SJCRH30 (cell line): ENCODE data around the gene DACT1. TPM values are rescaled to one million over a fixed set of nuclear protein-coding genes. Genes with fewer than 3 reads are reported as not detected.
A peak's percentile ranks its signal among the peaks of the same experiment; 100 is the strongest.

Experiments used
- DNase-seq, 2 experiments: peaks; one replicate each; pipeline ENCODE4 v3.0.0-alpha.2; 2015 to 2020
- H3K27ac ChIP-seq: fragments of 250-450 bp; sonication (Bioruptor Pico); 2 replicates; pipeline ENCODE4 v1.5.1; 2020; ENCODE audit warnings: mild to moderate bottlenecking, moderate library complexity
- H3K27me3 ChIP-seq: fragments of 250-450 bp; sonication (Bioruptor Pico); 2 replicates; pipeline ENCODE4 v1.5.1; 2020; ENCODE audit warnings: mild to moderate bottlenecking, moderate library complexity
- H3K36me3 ChIP-seq: fragments of 250-450 bp; sonication (Bioruptor Pico); 2 replicates; pipeline ENCODE4 v1.5.1; 2020; ENCODE audit warnings: mild to moderate bottlenecking, moderate library complexity
- H3K4me1 ChIP-seq: fragments of 250-450 bp; sonication (Bioruptor Pico); 2 replicates; pipeline ENCODE4 v1.5.1; 2020; ENCODE audit warnings: mild to moderate bottlenecking, moderate library complexity
- H3K4me3 ChIP-seq: fragments of 250-450 bp; sonication (Bioruptor Pico); 2 replicates; pipeline ENCODE4 v1.5.1; 2020; ENCODE audit warnings: mild to moderate bottlenecking, moderate library complexity
- H3K9me3 ChIP-seq: fragments of 250-450 bp; sonication (Bioruptor Pico); replicated peaks from 2 replicates; pipeline ENCODE4 v1.5.1; 2020; ENCODE audit warnings: mild to moderate bottlenecking, moderate library complexity
- total RNA-seq: library from RNA; depleted of rRNA; stranded (reverse); fragments of >200 nt; shearing (Covaris generic); gene quantifications from 2 replicates; pipeline ENCODE4 v1.2.3, GENCODE V29; 2014

The DACT1 gene
- total RNA-seq, 1 experiment from 2014 or later, result 5.4 TPM

DNA sequence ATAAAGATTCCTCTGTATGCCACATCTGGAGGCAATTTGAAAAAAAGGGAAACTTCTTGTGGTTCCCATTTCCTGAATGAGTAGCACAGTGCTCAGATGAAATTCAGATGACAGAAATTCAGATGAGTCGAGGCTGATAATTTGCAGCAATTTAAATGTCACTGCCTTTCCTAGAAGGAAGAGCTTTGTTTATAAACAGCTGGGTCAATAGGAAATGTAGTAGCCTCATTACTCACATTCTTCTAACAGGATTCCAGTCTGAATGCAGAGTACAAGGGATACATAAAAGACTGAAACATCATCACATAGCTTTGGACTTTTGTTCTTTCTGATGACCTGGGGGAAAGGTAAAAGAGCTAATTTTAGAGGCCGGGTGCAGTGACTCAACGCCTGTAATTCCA lies 11.3 kb upstream of the DACT1 start:
- H3K4me3 ChIP-seq, result no peak overlapping the region
- H3K9me3 ChIP-seq, result no peaks in the 10 kb centered on the region
- DNase-seq, result no peak
- no peak overlapping the region for H3K27ac ChIP-seq
- H3K36me3 ChIP-seq, result no peaks in the 10 kb centered on the region
- no peaks in the 10 kb centered on the region for H3K4me1 ChIP-seq
- no peaks in the 10 kb centered on the region for H3K27me3 ChIP-seq

DNA sequence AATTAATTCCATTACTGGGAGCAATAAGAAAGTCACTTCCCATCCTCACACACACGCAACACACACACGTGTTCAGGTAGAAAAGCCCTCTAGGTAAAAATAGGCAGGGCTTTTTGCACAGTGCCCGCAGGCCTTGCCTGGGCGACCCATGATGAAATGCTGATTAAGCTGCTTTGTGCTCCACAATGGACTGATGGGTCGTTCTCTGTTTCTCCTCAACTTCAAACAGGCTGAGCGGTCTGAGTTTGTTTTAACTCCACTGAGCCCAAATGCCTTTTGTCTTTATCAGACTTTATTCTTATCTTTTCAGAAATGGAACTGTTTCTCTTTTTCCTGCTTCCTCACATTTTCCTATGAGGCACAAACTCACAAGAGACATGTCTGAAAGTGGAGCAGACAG lies 9.4 kb upstream of the DACT1 start:
- no peaks in the 10 kb centered on the region for H3K9me3 ChIP-seq
- no peaks in the 10 kb centered on the region for H3K4me1 ChIP-seq
- no peaks in the 10 kb centered on the region for H3K27me3 ChIP-seq
- no peaks in the 10 kb centered on the region for H3K36me3 ChIP-seq
- no peak overlapping the region for H3K4me3 ChIP-seq
- no peak overlapping the region for H3K27ac ChIP-seq
- DNase-seq, result no peak

DNA sequence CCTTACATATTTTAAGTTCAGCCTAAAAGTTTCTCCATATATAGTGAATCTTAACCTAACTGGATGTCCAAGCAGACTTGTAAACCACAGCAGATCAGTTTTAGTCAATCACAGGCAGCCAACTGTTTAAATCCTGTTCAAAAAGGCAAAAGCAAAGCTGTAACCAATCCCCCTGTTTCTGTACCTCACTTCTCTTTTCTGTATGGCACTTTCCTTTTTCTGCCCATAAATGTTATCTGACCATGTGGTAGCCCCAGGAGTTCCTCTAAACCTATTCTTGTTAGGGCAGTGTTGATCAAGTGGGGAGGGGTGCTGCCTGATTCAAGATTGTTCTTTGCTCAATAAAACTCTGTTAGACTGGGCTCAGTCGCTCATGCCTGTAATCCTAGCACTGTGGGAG lies 8.5 kb upstream of the DACT1 start:
- no peaks in the 10 kb centered on the region for H3K9me3 ChIP-seq
- no peak overlapping the region for H3K4me3 ChIP-seq
- no peak overlapping the region for H3K27ac ChIP-seq
- no peak for DNase-seq
- H3K4me1 ChIP-seq, result no peaks in the 10 kb centered on the region
- no peaks in the 10 kb centered on the region for H3K27me3 ChIP-seq
- no peaks in the 10 kb centered on the region for H3K36me3 ChIP-seq

DNA sequence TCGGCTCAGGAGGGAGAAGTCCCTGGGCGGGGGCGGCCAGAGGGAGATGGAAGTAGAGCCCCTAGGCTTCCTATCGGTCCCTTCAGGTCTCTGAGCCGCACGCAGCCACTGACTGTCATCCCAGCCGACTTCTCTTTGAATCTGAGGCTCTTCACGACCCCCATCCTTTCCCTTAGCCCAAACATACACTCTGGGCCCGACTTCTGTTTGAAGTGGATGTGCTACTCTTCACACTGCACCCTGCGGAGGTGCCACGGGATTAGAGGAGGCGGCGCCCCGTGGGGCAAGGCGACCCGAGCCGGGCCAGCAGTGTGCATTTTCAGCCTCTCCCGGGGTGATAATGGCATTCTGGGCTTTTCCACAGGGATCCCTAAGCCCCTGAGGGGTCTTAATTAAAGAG lies 6.0 kb upstream of the DACT1 start:
- no peaks in the 10 kb centered on the region for H3K9me3 ChIP-seq
- DNase-seq, result no peak
- no peak overlapping the region for H3K4me3 ChIP-seq
- H3K27ac ChIP-seq, result no peak overlapping the region
- no peaks in the 10 kb centered on the region for H3K27me3 ChIP-seq
- H3K36me3 ChIP-seq, result no peaks in the 10 kb centered on the region
- H3K4me1 ChIP-seq, result peaks cover 3% of the 10 kb centered on the region; the same call in 1 of the 2 replicates

DNA sequence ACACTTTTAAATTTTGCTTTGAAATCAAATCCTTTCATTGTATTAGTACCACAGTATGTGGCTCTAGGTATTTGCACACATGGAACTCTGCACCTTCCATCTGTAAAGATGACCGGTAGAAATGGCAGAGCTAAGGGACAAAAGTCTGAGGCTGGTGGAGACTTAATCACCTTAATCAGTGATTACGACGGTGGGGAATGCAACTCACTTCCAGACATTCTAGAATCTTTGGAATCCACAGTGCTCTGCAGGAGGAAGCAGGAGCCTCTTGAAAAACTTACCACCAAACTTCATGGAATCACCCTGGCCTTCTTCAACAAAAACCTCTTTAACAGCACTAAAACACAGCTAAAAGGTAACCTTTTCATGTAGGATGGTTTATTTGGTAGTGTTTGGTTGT lies 3.9 kb upstream of the DACT1 start:
- no peaks in the 10 kb centered on the region for H3K9me3 ChIP-seq
- H3K36me3 ChIP-seq, result no peaks in the 10 kb centered on the region
- no peak for DNase-seq
- no peak overlapping the region for H3K4me3 ChIP-seq
- no peaks in the 10 kb centered on the region for H3K27me3 ChIP-seq
- no peak overlapping the region for H3K27ac ChIP-seq
- H3K4me1 ChIP-seq, result peaks cover 3% of the 10 kb centered on the region; the same call in 1 of the 2 replicates

DNA sequence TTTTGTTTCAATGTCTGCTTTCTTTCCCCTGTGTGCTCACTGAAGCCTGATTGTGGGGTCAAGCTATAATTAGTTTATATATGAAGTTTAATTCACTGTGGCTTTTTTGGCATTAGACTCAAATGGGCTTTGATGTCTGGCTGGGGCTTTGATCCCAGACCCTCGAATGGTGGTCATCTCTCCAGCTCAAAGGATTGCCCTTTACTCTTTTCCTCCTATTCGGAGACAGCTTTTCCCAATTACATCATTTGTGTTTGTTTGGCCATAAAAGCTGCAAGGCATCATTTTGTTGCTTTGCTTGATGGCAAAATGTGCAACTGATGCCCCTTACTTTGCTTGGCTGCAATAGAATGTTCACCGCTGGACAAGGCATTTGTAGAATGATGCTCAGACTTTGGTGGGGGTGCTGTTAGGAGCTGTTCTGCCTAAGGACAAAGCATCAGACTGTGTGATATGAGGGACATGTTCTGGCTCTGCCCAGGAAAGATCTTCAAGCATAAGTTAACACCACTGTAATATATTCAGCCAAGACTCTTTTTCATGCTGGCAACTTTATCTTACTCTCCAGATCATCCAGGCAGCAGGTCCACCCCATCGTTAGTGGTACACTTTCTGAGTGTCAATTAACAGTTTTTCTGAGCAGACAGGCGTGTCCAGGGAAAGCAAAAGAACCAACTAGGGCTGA lies 3.2 kb upstream of the DACT1 start:
- Histone ChIP-seq H3K4me1 (peaks cover 4% of the 10 kb centered on the region), H3K27ac (no peak overlapping the region), H3K27me3 (no peaks in the 10 kb centered on the region), H3K4me3 (no peak overlapping the region), H3K36me3 (no peaks in the 10 kb centered on the region), H3K9me3 (no peaks in the 10 kb centered on the region)
- DNase-seq, result no peak

DNA sequence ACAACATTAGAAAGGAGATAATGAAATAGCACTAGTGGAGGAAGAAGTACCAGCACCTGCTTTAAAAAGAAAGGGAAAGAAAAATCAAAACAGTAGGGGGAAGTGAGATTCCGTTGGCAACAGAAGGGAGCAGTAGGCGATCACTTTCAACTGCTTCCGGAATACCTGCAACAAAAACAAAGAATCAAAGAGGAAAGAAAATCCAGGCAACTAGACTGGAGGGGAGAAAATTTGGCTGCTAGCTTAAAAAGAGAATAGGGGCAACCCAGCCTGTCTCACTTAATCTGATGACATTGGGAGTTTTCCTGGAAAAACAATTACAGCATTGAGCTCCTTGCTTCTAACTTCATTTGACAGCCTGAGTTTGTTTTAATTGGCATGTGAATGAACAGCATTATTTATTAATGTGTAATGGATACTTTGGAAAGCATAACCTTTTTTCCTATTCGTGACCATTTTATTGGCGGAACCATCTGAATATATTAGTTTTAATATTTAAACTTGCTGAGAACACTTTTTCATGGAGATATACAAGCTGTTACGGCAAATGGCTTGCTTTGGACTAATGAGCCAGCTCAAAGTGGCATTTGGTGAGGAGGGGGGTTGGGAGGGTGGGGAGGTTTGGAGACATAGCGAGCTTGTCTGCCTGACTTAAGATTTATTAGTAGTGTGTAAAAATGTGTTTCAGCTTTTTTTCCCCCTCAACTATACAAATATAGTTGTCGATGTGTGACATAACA lies 2.5 kb upstream of the DACT1 start:
- peak in 1 of 2 experiments; percentile 4 for DNase-seq
- Histone ChIP-seq H3K9me3 (no peaks in the 10 kb centered on the region), H3K27me3 (no peaks in the 10 kb centered on the region), H3K4me1 (peaks cover 12% of the 10 kb centered on the region), H3K36me3 (no peaks in the 10 kb centered on the region), H3K4me3 (no peak overlapping the region), H3K27ac (no peak overlapping the region)

DNA sequence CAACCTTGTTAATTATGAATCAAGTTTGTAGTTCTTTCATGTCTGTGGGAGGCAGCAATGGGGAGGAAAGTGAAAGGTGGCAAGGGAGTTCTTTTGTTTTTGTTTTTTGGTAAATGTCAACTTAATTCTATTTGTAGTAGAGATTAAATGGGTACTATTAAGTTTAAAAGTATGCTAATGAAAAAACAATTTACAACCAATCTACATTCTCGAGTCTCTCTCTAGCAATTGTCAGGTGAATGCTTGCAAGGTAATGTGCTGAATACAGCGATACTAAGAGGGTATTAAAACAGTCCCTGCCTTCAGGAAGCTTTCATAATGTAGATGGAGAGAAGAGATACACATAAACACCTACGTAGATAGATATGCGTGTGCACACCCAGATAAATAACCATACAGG lies 1.6 kb upstream of the DACT1 start:
- no peak overlapping the region for H3K4me3 ChIP-seq
- no peak overlapping the region for H3K27ac ChIP-seq
- H3K36me3 ChIP-seq, result no peaks in the 10 kb centered on the region
- no peaks in the 10 kb centered on the region for H3K27me3 ChIP-seq
- no peaks in the 10 kb centered on the region for H3K9me3 ChIP-seq
- H3K4me1 ChIP-seq, result peaks cover 20% of the 10 kb centered on the region
- no peak for DNase-seq

DNA sequence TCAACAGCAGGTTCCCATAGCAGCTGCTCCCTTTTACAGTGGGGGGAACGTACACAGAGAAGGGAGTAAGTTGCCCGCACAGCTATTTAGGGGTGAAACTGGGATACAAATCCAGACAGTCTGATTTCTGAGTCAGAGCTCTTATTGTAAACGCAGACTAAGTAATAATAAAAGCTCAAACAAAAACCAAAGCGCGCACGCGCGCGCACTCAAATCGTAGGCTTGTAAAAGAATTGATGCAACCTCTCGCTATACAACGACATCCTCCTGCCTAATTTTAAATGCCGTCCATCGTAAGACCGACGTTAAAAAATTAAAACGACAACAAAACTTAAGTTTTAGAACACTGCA lies 747 bp upstream of the DACT1 start:
- peak overlapping the region; percentile 46 for H3K27ac ChIP-seq
- H3K27me3 ChIP-seq, result no peaks in the 10 kb centered on the region
- H3K9me3 ChIP-seq, result no peaks in the 10 kb centered on the region
- DNase-seq, result peak; percentile 27 to 48
- peaks cover 24% of the 10 kb centered on the region for H3K4me1 ChIP-seq
- H3K36me3 ChIP-seq, result no peaks in the 10 kb centered on the region
- peak overlapping the region; percentile 67 for H3K4me3 ChIP-seq

DNA sequence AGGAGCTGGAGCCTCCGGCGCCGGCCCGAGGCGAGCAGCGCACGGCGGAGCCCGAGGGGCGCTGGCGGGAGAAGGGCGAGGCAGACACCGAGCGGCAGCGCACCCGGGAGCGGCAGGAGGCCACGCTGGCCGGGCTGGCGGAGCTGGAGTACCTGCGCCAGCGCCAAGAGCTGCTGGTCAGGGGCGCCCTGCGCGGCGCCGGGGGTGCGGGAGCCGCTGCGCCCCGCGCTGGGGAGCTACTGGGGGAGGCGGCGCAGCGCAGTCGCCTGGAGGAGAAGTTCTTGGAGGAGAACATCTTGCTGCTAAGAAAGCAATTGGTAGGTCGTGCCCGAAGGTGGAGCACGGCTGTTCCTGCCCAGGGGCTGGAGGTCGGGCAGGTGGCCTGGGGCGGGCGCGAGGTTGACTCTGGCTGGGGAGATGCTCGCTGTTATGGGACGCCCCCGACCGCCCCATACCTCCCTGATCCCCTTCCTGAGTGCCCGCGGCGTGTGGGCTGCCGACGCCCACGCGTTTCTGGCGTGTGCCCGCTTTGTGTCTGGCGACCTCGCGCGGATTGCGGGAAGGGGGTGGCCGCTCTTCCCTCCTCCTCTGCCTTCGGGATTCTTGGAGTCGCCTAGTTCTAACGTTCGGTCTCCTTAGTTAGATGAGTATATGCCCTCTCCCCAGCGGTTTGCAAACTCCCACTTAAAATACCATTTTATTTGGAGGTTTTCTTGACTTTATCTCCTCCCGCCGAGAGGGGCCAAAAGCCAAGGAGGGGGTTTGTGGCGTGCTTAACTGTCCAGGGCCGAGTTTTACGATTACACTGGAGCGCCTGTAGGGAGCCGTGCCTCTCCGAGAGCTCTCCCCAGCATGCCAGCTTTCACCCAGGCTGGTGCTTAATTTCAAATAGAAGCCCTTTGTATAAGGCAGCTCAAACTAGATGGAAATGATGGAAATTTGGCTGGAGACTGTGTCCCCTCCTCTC lies 752 bp downstream of the DACT1 start:
- no peaks in the 10 kb centered on the region for H3K9me3 ChIP-seq
- H3K4me1 ChIP-seq, result peaks cover 24% of the 10 kb centered on the region
- peak overlapping the region; percentile 18; the same call in 1 of the 2 replicates for H3K27ac ChIP-seq
- no peaks in the 10 kb centered on the region for H3K36me3 ChIP-seq
- H3K27me3 ChIP-seq, result no peaks in the 10 kb centered on the region
- H3K4me3 ChIP-seq, result peak overlapping the region; percentile 67
- peak; percentile 27 to 53 for DNase-seq

DNA sequence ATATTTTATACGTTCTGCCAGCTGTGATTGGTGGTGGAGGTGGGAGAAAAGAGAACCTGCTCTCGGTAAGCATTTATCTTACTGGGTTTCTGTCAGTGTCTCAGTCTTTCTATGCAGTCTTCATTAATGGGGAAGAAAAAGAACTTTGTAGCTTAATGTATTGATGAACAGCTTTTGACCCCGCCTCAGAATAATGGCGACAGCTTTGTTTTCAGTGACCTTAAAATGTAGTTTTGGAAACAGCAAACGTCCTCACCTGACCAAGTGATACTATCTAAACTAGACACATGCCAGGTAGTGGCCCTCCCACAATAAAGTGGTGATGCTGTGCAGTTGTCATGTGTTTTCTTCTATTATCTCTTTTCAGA lies 1.4 kb downstream of the DACT1 start:
- Histone ChIP-seq H3K27ac (no peak overlapping the region), H3K4me1 (peaks cover 24% of the 10 kb centered on the region)
- no peak for DNase-seq

DNA sequence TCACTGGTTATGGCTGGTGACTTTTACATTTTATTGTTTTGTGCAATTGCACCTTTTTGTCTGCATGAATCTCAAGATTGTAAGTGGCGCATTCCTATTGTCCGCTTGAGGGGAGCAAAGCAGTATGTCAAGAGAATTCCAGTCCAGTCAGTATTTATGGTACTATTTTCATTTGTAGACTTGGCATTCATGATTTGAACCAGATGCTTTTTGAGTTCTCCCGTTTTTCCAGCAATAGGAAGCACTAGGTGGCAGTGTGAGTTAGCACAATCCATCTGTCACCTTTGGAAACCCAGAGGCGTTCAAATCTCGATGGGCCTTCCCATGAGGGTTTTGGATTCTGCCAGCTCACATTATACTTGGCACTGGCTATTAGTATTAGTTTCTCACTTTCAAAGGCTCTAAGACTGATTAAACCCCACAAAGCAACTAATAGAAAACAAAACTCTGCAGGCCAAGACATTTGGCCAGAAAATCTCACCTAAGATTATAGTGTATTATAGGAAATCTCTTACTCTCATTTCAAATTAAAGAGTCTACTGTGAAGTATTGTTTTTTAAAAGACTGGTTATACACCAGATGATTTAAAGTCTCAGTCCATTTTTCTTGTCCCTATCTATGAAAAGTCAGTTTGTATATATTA lies 2.2 kb downstream of the DACT1 start:
- Histone ChIP-seq H3K4me1 (peaks cover 24% of the 10 kb centered on the region), H3K27me3 (no peaks in the 10 kb centered on the region), H3K9me3 (no peaks in the 10 kb centered on the region), H3K4me3 (peak overlapping the region; percentile 67; the same call in 1 of the 2 replicates), H3K36me3 (peaks cover 2% of the 10 kb centered on the region; the same call in 1 of the 2 replicates), H3K27ac (no peak overlapping the region; the same call in 1 of the 2 replicates)
- DNase-seq, result peak; percentile 60 to 83

More for the DNA sequence above, 1.4 kb downstream of the DACT1 start:
- H3K36me3 ChIP-seq, result no peaks in the 10 kb centered on the region
- no peaks in the 10 kb centered on the region for H3K27me3 ChIP-seq
- peak overlapping the region; percentile 67 for H3K4me3 ChIP-seq
- H3K9me3 ChIP-seq, result no peaks in the 10 kb centered on the region

DNA sequence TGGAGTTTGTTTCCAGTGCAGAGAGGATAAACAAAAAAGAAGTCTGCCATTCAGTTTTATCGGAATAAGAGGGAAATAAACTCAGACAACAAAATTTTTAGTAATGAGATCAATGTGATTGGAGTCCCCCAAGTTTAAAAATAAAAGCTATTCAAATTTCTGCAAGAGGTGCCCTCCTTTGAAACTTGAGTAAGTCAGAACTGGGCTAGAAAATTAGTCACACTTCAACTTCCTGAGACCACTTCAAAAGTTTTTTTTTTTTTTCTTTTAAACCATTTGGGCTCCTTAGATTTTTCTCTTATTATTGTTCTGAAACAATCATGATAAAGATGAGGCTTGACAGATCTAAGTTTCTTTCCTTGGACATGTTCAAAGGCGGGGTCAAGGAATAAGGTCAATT lies 3.2 kb downstream of the DACT1 start:
- H3K9me3 ChIP-seq, result no peaks in the 10 kb centered on the region
- H3K4me1 ChIP-seq, result peaks cover 24% of the 10 kb centered on the region
- DNase-seq, result peak in 1 of 2 experiments; percentile 36
- no peaks in the 10 kb centered on the region for H3K27me3 ChIP-seq
- H3K36me3 ChIP-seq, result peaks cover 2% of the 10 kb centered on the region; the same call in 1 of the 2 replicates
- no peak overlapping the region for H3K4me3 ChIP-seq
- H3K27ac ChIP-seq, result peak overlapping the region; percentile 27; the same call in 1 of the 2 replicates

DNA sequence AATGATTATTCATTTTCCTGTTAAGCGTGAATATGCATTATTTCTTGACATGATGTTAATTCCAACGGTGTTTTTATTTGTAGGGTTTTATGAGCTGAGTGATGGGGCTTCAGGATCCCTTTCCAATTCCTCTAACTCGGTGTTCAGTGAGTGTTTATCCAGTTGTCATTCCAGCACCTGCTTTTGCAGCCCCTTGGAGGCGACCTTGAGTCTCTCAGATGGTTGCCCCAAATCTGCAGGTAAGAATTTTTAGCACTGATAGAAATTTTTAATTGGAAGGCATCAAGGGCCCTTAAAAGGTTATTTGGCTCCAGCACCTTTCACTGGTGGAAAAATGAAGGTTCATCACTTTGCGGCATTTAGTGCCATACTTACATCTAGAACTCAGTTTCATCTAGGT lies 3.7 kb downstream of the DACT1 start:
- Histone ChIP-seq H3K27ac (peak overlapping the region; percentile 27; the same call in 1 of the 2 replicates), H3K27me3 (no peaks in the 10 kb centered on the region), H3K36me3 (peaks cover 2% of the 10 kb centered on the region; the same call in 1 of the 2 replicates), H3K4me1 (peaks cover 20% of the 10 kb centered on the region), H3K9me3 (no peaks in the 10 kb centered on the region), H3K4me3 (no peak overlapping the region)
- peak in 1 of 2 experiments; percentile 31 for DNase-seq
